Right lung (tissue), 5 donors: Measurements from ENCODE around the gene FAM222B. TPM values are rescaled to one million over a fixed set of nuclear protein-coding genes. Genes with fewer than 3 reads are reported as not detected.
"Not testable (repeated sequence)": the region's sequence is repeated elsewhere in the genome, so short reads cannot be mapped to it uniquely, and the experiment has no call there.

Experiments
- DNase-seq, 2 donors: peaks; one replicate each; pipeline ENCODE4 v3.0.0-alpha.2; 2013
- polyA plus RNA-seq, 5 donors: library from polyadenylated mRNA; unstranded; fragments of 120-200 nt; gene quantifications; one replicate each; pipeline versions ENCODE4 v1.2.1 to v1.2.3, GENCODE V29; 2013; ENCODE audit warnings: inconsistent platforms in 1 of 5, low replicate concordance in 1 of 5; ENCODE audit not compliant: insufficient read length in 5 of 5, insufficient read depth in 1 of 5

The FAM222B gene
- polyA plus RNA-seq, 5 donors: 15.5 to 22.3 (median 17.5) TPM

DNA sequence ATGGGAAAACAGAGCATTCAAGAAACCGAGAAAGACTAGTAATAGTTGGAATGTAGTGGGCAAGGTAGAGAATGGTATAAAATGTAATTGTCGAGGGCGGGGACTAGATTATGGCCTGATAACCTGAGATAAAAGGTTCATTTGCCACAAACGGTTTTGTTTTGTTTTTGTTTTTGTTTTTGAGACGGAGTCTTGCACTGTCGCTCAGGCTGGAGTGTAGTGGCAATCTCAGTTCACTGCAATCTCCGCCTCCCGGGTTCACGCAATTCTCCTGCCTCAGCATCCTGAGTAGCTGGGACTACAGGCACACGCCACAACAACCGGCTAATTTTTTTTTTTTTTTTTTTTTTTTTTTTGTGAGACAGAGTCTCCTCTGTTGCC is 112.7 kb downstream of the FAM222B start:
- DNase-seq: no peak

DNA sequence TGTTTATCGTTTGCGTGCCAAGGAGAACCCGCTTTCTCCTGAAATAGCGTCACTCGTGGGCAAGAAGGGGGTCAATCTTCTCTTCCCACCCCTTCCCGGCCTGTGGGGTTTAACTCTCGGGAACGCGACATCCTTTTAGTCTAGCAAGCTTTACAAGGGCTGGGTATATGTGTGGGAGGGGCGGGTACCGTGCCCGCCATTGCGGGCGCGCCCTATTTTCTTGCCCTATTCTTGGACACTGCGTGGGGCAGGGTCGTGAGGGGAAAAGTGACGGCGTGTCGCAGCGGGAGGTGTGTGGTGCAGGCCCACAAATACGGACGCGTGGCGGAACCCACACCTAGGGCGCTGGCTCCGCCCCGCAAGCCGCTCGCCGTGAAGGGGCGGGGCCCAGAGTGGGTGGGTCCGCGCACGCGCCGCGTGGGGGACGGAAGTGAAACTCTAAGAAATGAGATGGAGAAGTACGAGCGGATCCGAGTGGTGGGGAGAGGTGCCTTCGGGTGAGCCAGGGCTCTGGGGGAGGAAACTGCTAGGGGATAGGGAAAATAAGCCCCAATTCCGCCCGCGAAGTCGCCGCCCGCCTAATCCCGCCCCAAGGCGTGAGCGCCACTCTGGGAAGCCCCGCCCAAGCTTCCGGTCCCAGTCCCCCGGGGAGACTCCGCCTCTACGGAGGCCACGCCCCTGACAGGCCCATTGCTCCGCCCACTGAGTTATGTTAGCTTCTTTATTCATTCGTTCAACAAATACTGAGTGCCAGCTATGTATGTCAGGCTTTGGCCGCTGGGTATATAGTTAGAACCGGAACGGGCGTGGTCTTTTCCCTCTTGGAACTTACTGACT is 114.0 kb downstream of the FAM222B start, which contains the start of gene NEK8:
Gene NEK8 (plus strand): TSS at position 425 of the 837 bp plus-strand sequence. CDS start 26 bp downstream, at position 451.
- DNase-seq: peak; percentile 95 to 97

DNA sequence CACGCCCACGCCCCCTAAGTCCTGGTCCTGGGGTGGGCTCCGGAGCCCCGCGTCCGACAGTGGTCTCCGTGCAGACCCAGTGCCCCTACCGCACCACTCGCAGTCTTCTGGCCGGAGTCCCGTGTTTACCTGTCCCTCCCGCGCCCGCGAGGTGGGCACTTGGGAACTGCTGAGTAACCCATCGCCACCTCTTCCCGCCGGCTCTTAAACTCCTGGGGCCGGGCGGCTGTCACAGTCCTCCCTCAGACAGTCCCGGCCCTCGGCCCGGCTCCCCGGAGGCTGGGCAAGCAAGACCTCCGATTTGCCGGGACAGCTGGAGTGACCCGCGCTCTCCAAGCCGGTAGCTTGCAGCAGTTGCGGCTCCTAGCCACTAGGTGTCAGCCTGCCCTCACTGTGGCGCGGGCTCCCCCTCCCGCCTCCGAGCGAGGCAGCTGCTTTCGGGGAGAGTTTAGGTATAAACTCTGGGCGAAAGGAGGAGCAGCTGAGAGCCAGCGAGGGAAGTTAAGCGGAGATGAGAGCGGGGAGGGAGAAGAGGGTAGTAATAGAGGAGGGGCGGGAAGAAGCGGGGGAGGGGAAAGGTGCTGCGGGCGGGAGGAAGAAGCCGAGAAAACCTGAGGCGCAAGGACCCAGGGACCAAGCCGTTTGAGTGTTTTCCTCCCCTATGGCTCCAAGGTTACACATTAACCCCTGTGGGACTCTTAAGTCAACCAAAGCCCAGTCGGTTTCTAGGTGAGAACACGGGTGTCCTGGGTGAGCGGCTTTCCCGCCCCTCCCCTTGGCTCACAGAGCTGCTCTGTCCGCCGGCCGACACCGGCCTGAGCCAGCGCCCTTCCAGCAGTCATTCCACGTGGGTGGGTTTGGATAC is 115.7 kb downstream of the FAM222B start:
- DNase-seq: peak; percentile 94 to 96

DNA sequence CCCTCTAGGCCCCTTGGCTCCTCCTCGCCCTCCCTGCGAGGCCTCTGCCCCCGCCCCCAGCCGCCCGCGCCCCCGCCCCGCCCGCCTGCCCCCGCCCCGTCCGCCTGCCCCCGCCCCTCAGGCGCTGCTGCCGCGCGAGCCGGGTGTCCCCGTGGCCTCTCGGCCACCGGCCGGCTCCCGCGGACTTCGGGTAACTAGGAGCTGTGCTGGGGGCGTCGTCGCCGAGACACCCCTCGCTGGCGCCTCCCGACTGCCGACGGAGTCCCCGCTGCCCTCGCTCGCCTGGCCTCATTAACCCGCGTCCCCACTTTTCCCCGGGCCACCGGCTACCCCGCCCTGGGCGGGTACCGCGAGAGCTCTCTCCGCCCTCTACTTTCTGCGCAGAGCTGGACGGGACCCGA is 116.4 kb downstream of the FAM222B start, which contains the start of gene TLCD1:
Gene TLCD1 (minus strand): TSS at position 8 of the 401 bp plus-strand sequence. CDS start 136 bp downstream, outside the sequence.
- DNase-seq: peak; percentile 74 to 84

DNA sequence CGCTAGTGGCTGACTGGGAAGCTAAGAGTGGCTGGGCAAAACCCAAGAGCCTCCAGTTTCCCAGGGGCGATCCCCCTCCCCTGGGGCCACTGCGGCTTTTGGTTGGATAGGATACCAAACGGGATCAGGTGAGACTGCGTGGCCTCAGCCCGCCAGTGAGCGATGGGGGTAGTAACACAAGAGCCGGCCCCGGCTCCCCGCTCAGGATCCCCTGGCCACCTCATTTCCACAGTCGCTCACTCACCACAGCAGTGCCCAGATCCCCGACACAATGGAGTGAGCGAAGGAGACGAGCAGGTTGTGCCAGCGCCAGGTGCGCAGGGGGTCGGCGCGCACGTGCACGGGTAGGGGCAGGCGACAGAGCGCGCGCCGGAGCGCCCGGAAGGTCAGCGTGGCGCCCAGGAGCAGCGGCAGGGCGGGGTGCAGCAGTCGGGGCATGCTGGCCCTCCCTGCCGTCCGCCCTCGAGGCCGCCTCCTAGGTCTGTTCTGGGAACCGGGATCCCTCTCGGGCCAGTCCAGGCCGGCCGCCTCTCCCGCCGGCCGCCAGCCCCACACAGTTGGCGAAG is 116.8 kb downstream of the FAM222B start:
- DNase-seq: no peak

DNA sequence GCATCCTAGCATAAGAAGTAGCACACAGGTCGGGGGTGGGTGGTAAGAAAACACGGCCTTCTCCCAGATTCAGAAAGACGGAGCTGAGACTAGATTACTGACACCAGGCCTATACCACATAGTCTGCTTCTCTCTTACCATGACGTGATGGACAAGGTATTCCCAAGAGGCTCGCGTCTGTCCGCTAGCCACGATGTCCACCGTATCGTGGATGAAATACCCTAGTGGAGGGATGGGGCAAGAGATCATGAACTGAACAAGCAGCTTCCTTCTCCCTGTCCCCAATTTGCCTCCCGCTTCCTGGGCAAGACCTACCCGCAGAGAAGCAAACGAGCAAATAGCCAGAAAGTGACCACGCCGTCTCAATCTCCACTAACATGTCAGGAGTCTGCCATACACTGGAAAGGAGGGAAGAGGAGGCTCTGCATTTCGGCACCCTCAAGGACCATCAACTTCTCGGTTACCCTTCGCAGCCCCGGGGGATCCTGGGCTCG is 117.4 kb downstream of the FAM222B start:
- no peak for DNase-seq

DNA sequence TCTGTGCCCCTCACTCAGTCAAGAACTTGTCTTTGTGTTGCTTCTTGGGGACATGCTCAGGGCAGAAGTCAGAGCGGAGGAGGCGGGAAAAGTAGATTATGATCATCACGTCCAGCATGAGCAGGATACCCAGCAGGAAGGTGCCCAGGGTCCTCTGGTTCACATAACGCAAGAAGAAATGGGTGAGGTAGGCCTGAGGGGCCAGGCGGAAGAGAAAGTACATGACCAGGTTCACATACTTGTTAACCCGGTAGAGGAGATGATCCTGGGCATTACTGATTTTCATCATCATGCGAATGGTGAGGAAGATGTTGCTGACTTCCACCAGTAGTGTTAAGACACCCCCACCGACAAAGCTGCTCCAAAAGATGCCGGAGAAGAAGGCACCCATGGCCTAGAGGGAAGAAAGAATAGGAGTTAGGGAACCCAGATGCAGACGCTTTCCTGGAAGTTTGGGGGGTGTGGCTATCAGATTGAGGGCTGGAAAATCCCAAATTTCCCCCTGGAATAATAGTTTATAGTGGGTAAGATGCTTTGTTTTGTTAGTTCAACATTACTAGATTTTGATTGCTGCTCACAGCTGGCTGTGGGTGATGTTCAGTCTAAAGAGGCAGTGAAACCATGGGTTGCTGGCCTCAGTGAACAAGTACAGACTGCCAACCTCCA is 118.0 kb downstream of the FAM222B start:
- no peak for DNase-seq

DNA sequence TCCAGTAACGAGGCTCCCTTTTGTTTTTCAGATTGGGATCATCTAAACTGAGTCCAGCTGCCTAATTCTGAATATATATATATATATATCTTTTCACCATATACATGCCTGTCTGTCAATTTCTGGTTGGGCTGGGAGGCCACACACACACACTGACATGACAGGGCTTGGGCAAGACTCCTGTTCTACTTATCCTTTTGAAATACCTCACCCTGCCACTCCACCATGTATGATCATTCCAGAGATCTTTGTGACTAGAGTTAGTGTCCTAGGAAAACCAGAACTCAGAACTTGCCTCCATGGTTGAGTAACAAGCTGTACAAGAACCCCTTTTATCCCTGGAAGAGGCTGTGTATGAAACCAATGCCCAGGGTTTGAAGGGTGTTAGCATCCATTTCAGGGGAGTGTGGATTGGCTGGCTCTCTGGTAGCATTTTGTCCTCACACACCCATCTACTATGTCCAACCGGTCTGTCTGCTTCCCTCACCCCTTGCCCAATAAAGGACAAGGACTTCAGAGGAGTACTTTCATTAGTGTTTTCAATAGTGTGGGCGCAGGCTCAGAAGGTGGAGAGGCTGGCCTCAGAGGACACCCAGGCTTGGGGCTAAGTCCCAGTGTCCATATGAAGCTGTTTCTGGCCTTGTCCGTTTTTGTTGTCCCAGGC is 118.6 kb downstream of the FAM222B start:
- not testable (repeated sequence) for DNase-seq

DNA sequence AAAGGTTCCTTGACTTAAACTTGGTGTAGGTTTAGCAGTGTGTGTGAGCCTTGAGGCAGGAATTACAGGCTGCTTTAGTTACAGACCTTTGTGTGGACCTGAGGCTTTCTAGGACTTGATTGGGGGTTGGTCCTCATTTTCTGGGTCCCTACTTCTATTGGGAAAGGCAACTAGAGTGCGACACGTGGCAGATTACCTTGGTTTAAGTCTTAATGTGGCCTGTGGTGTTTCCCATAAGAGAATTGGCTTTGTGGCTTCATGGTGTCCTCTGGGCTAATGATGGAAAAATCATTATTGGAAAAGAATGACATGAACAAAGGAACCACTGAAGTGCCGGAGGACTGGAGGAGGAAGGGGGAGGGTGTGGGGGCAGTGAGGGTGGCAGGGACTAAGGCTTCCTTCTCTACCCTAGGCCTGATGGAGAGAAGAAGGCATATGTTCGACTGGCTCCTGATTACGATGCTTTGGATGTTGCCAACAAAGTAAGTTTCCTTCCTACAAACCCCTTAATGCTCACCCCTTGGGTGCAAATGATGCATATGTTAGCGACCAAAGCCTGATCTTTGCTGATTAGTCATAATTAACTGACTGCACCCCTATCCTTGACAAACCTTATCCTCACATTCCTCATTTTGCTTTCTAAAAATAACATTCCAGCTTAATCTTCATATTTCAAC is 119.3 kb downstream of the FAM222B start:
- DNase-seq: no peak

DNA sequence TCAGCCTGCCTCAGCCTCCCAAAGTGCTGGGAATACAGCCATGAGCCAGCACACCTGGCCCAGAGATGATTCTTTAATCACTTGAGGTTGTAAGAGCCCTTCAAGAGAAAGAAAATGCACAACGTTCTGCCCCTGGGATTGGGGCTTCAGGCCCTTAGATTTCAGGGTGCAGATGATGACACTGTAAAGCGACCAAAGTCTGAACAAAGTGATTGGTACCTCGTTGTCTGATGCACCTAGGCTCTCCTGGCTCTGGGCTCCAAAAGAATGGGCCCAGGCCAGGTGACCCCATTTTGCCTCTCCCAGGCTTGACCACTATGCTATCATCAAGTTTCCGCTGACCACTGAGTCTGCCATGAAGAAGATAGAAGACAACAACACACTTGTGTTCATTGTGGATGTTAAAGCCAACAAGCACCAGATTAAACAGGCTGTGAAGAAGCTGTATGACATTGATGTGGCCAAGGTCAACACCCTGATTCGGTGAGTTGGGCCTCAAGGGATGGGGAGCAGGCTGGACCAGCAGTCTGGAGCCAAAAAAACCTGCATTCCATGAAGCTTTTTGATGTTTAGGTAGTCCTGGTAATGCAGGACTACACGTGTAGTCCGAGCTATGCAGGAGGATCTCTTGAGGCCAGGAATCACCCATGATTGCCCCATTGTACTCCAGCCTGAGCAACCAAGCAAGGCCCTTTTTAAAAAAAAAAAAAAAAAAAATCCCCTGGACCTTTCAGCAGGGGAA is 120.0 kb downstream of the FAM222B start:
- no peak for DNase-seq

DNA sequence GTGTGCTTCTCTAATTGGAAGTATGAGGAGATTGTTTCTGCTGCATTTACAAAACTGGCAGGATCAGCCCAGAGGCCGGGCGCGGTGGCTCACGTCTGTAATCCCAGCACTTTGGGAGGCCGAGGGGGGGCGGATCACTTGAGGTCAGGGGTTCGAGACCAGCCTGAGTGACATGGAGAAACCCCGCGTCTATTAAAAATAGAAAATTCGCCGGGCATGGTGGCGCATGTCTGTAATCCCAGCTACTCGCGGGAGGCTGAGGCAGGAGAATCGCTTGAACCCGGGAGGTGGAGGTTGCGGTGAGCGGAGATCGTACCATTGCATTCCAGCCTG is 121.6 kb downstream of the FAM222B start:
- DNase-seq: not testable (repeated sequence)

DNA sequence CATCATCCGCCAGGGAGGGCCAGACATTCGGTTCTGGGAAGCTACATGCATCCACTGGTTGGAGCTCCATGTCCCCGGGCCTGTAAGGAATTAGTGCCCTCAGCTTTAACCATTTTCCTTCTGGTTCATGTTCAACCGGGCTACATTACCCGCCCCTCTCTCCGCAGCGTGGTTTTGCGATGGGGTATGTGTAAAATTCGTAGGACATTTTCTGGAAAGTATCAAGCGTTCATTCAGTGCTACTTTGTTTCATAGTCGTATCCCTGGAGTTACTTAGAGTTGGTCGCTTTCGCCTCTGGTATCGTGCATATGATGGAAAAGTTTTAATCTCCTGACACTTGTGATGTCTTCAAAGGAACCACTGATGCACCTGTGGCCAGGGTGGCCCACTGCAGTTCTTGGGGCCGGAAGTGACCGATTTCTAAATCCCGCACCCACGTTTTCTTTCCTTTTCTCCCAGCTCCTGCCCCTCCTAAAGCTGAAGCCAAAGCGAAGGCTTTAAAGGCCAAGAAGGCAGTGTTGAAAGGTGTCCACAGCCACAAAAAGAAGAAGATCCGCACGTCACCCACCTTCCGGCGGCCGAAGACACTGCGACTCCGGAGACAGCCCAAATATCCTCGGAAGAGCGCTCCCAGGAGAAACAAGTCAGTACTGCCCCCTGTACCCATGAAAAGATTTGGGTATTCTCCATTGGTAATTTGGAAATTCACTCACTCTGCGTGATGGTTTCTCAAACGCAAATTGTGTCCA is 122.2 kb downstream of the FAM222B start:
- no peak for DNase-seq

DNA sequence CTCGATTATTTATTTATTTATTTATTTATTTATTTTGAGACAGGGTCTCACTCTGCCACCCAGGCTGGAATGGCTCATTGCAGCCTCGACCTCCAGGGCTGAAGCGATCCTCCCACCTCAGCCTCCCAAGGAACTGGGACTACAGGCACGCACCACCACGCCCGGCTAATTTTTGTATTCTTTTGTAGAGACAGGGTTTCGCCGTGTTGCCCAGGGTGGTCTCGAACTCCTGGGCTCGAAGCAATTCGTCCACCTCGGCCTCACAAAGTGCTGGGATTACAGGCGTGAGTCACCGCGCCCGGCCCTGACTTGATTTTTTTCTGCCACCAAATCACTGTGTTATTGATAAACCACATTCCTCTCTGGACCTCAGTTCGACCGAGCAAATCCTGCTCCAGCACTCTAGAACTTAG is 123.6 kb downstream of the FAM222B start:
- no peak for DNase-seq

DNA sequence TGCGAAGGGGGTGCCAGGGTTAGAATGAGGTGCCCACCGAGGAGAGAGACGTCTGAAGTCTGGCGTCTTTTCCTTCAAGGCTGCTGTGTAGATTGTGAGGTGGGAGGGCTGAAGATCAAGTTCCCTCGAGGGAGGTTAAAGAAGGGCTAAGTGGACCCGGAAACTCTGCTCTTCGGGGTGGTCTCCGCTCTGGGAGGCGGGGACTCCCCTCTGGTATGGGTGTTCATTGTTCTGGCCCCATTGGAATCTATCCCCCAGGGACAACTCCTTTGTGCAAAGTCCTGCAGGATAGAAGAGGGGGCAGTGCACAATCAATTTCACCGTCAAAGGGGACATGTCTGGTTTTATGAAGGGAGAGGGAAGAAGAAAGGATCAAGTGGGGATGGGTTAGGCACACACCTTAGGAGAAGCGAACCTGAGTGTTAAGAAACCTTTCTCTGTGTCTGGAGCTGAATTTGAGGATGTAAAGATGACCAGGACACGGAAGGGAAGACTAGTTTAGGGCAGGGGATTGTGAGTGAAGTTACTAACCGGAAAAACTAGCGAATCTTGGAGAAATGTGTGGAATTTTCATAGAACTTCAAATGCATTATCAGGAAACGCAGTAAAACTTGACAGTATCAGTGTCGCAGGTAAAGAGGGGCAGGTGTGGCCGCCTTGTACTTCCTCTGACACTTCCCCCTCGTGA is 124.1 kb downstream of the FAM222B start:
- DNase-seq: peak; percentile 12 to 76

DNA sequence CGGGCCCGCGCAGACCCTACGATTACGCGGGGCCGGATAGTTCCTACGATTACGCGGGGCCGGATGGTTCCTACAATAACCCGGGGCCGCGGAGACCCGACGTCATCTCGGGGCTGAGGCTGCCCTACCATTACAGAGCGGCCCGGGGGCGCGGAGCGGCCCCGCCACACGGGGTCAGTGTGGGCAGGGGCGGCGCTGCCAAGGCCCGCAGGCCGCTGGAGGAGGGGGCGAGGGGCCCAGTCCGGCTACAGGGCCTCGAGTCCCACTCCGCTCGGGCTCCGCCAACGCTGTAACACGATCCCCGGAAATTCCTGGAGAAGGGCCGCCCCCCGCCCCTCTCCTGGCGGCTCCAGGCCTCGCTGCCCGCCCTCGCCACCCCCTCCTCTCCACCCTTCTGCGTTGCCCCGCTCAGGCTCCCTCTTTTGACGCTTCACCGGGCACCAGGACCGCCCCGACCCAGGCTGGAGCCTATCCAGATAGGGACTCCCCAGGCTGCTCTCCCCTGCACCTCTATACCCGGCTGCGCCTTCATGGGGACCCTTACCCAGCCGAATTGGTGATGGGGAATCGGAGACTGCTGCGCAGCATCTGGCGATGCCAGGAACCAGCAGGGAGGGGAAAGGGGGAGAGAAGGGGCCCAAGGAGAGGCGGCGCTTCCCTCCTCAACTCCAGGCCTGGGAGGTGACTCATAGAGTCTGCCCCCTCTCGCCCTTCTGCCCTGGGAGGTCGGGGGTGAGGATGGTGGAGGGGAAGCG is 124.8 kb downstream of the FAM222B start, which contains the start of gene RAB34:
Gene RAB34 (minus strand): TSS at position 291 of the 755 bp plus-strand sequence. CDS start 602 bp downstream, outside the sequence.
- DNase-seq: peak; percentile 92 to 93

DNA sequence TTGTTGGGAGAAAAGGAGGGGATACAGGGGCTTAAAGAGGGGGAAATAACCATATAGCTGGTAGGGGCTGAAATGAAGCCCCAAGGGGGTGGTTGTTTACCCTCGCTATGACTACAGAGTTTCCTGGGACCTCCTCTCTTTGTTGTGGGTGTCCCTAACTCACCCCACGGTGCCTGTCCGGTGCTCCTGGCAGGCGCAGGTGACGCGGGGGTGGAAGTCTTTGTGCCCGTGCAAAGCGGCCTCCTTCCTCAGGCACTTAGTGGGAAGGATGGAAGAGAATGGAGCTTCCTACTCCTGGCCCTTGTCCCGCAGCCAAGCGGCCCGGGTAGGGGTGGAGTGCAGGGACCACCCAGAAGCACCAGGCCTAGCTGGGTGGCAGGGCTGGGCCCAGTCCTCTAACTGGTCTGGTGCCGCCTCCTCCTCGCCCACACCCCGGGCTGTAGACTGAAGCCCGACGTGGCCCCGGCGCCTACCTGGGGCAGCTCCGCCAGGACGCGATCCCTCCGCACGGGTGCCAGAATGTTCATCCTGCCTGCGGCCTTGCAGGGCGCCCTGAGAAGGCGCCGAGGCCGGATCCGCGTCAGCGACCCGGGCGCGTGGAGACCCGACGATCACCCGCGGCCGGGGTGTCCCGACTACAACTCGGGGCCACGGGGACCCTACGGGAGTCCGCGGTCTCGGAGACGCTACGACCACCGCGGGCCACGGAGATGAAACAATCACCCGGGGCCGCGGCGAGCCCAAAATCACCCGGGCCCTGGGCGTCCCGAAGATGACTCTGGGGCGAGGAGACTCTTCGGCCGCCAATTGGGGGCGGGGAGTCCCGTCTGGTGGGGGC is 125.6 kb downstream of the FAM222B start:
- DNase-seq: peak; percentile 45 to 58
